Astrocyte of the hippocampus (primary cell): ENCODE measurements around the gene FAM107B.
"Not testable (repeated sequence)": the region's sequence is repeated elsewhere in the genome, so short reads cannot be mapped to it uniquely, and the experiment has no call there.

Source experiments
- DNase-seq: peaks from one replicate; pipeline ENCODE4 v3.0.0; 2011; ENCODE audit warnings: low read depth, low spot score

FAM107B gene

GRCh38 chr10:14774797-14775196, at the start of gene FAM107B:
TSS of gene FAM107B (minus strand) at chr10:14774897. CDS start at chr10:14774663, 234 bp downstream.
- no peak for DNase-seq

DNA sequence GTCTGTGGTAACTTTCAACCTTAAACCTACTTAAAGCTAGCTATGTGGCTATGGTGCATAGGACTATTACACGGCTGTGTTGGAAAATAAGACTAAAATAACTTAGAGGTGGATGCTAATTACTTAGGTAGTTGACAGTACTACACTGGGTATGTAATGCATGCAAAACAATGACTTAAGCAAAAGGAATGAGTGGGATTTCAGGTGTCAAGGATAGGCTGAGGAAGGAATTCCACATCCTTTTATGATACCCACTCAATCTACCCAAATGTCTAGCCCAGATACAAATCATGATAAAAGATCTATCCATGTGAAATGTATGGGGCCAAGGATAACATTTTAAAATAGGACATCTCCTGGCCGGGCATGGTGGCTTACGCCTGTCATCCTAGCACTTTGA, 49.3 kb upstream of the FAM107B start:
- DNase-seq = no peak

- peak; percentile 63 for DNase-seq
These were observed 48.4 kb upstream of the FAM107B start for GRCh38 chr10:14822879-14823755.

- DNase-seq = no peak
These were observed 47.1 kb upstream of the FAM107B start for GRCh38 chr10:14821635-14822375.

- DNase-seq = no peak
These were observed 46.1 kb upstream of the FAM107B start for GRCh38 chr10:14820775-14821154.

- DNase-seq = peak; percentile 80
These were observed 45.5 kb upstream of the FAM107B start for GRCh38 chr10:14820010-14820774.

- DNase-seq = not testable (repeated sequence)
These were observed 42.0 kb upstream of the FAM107B start for GRCh38 chr10:14816717-14817116.

DNA sequence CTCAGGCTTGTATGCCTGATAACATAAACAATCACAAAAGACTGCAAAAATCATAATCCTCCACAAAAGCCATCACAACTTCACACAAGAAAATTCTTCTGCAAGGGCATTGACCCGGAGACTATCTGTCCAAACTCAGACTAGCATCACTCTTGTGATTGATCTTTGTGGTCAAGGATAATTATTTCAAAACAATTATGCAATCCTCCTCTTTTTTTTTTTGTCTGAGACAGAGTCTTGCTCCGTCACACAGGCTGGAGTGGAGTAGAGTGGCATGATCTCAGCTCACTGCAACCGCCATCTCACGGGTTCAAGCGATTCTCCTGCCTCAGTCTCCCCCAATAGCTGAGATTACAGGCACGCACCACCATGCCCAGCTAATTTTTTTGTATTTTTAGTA, 41.0 kb upstream of the FAM107B start:
- no peak for DNase-seq

DNA sequence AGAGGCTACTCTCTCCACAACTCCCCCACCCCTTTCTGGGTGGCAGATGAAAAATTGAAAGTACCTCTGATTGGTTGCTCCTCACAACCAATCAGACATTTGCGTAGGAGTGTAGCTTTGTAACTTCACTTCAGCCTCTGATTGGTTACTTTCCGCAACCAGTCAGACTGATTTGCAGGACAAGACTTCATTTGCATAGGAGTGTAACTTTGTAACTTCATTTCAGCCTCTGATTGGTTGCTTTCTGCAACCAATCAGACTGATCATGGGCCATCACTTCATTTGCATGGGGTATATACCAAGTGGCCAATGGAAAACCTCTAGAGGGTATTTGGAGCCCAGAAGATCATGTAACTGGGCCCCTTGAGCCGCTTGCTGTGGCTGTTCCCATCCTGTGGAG, 37.6 kb upstream of the FAM107B start:
- no peak for DNase-seq

GRCh38 chr10:14810969-14811953, 36.6 kb upstream of the FAM107B start:
- no peak for DNase-seq

DNA sequence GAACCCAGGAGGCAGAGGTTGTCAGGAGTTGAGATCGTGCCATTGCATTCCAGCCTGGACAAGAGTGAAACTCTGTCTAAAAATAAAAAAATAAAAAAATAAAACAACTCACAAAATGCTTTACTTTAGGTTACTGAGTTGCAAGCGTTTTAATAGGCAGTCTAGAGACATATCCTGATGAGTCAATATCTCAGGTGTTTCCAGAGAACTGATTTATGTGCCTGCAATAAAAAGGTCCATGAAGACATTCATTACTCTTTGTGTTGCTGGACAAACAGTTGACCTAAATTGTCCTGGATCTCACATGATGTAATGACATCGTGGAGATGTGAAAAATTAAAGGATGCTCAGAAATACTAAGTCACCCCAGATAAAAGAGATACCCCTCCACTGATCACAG, 31.6 kb upstream of the FAM107B start:
- no peak for DNase-seq

- DNase-seq = no peak
These were observed 29.1 kb upstream of the FAM107B start for GRCh38 chr10:14803827-14804226.

DNA sequence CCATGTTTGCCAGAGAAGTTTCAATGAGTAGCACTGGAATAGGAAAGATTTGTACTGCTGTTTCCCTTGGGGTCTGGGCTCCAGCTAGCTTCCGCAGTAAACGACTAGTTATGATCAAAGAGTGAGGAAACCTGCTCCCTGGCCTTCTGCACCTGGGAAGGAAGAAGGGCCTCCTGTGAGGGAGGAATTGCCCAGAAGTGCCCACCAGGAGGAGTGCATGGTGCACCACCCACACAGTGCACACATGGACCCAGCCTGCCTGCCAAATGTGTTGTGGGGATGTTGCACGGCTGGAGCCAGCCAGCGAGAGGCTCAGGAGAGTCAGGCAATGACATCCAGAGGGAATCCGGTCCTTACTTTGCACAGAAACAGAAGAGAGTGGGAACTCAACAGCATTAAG, 27.0 kb upstream of the FAM107B start:
- no peak for DNase-seq

DNA sequence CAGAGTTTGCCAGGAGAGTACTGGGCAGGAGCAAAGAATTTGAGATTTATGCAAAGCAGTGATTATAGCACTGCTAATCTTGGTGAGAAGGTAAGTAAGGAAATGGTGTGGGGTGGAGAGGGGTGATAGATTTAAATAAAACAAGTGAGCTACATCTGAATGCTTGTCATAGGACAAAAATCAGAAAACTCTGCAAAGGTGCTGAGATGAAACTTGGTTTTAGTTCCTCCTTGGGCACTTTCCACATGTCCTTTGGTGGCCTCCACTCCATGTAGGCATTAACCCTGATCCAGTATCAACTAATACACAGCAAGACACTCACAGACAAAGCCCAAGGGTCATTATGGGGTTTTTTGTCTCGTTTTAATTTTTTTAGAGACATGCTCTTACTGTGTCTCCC, 25.7 kb upstream of the FAM107B start:
- no peak for DNase-seq

DNA sequence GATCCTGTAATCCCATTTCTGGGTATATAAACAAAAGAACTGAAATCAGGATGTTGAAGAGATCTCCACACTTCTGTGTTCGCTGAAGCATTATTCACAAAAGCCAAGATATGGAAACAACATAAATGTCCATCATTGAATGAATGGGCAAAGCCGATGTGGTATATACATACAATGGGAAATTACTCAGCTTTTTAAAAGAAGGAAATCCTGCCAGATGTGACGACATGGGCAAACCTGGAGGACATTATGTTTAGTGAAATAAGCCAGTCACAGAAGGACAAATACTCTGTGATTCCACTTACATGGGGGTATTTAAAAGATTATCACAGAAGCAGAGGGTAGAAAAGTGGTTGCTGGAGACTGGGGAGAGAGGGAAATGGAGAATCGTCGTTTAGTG, 23.9 kb upstream of the FAM107B start:
- DNase-seq = no peak

DNA sequence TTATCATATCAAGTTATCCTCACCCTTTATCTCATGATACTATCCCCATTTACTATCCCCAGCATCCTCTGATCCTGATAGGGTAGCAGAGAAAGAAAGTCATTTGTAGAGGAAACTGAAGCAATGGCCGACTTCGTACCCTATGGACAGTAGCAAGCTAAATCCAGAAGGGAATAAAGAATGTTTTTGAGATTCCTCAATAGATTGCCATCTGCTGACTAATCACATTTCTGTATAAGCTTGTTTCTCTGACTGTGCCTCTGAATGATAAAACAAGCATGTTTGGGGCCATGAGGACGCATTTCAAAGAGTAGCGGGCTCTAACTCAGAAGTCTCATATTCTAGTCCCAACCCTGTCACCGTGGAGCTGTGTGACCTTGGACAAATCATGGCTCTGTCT, 13.2 kb upstream of the FAM107B start:
- DNase-seq = no peak

GRCh38 chr10:14784459-14785055, 9.9 kb upstream of the FAM107B start:
- DNase-seq = no peak

DNA sequence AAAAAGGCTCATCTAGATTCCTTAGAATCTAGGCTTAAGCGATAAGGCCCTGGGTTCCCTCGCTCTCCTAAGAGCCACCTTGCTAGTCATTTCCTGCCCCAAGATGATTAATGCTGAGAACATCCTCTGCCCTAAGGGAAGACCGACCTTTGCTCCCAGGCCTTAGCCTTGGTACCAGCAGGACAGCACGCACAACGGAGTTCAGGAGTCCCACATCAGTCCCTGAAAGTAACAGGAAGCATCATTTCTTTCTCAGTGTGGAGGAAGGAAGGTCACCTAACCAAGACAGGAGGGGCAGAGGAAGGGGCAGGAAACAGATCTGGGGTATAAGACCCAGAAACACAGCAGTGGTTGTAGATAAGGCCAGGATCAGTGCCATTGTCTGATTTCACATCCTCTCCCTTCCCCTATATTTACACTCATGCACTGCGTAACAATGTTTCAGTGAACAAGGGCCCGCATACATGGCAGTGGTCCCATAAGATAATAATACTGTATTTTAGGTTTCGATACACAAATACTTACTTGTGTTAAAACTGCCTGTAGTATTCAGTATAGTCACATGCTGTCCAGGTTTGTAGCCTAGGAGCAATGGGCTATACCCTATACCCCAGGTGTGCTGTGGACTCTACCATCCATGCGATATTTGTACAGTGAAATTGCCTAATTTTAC, 8.1 kb upstream of the FAM107B start:
- no peak for DNase-seq

- no peak for DNase-seq
These were observed 7.1 kb upstream of the FAM107B start for GRCh38 chr10:14781763-14782162.
